Neural cell (in vitro differentiated cells): ENCODE results near the gene PLA2G4E. TPM values are rescaled to one million over a fixed set of nuclear protein-coding genes. Genes with fewer than 3 reads are reported as not detected.

Experiments used
- H2AFZ ChIP-seq: fragments of 200-600, 300-800 bp; sonication (generic), shearing (Covaris generic); 2 replicates; pipeline ENCODE4 v1.6.0; 2014; ENCODE audit warnings: low read depth, mild to moderate bottlenecking, antibody characterized with exemption, low read length, moderate library complexity
- H3F3A ChIP-seq: fragments of 200-600 bp; shearing (Covaris generic); 2 replicates; pipeline ENCODE4 v1.6.1; 2016; ENCODE audit warnings: mild to moderate bottlenecking, moderate library complexity, mixed read lengths, antibody characterized with exemption, low read length; ENCODE audit not compliant: insufficient read depth, poor library complexity, severe bottlenecking
- H3K27ac ChIP-seq: fragments of 200-600, 300-800 bp; sonication (generic), shearing (Covaris generic); 2 replicates; pipeline ENCODE4 v1.5.1; 2014; ENCODE audit warnings: mild to moderate bottlenecking, low read length, moderate library complexity
- H3K27me3 ChIP-seq: fragments of 300-800, 200-600 bp; sonication (generic), shearing (Covaris generic); 2 replicates; pipeline ENCODE4 v1.6.0; 2014; ENCODE audit warnings: mild to moderate bottlenecking, low read depth, low read length, moderate library complexity; ENCODE audit not compliant: insufficient read depth
- H3K36me3 ChIP-seq: fragments of 300-800, 200-600 bp; sonication (generic), shearing (Covaris generic); 2 replicates; pipeline ENCODE4 v1.5.1; 2014; ENCODE audit warnings: mild to moderate bottlenecking, antibody characterized with exemption, low read length, moderate library complexity; ENCODE audit not compliant: insufficient read depth
- H3K4me2 ChIP-seq: fragments of 300-800, 200-600 bp; sonication (generic), shearing (Covaris generic); 2 replicates; pipeline ENCODE4 v1.6.0; 2014; ENCODE audit warnings: mild to moderate bottlenecking, low read length
- H3K4me3 ChIP-seq: fragments of 300-800, 200-600 bp; sonication (generic), shearing (Covaris generic); 2 replicates; pipeline ENCODE4 v1.5.1; 2014; ENCODE audit warnings: mild to moderate bottlenecking, low read length, moderate library complexity
- H3K79me2 ChIP-seq: fragments of 200-600 bp; shearing (Covaris generic); replicated peaks from 2 replicates; pipeline ENCODE4 v1.6.0; 2014; ENCODE audit warnings: mild to moderate bottlenecking, low read length, moderate library complexity; ENCODE audit not compliant: insufficient read depth
- H3K9ac ChIP-seq: fragments of 300-800, 200-600 bp; sonication (generic), shearing (Covaris generic); 2 replicates; pipeline ENCODE4 v1.6.1; 2016; ENCODE audit warnings: mild to moderate bottlenecking, low read length, mixed read lengths
- H3K9me2 ChIP-seq: fragments of 200-600 bp; shearing (Covaris generic); 2 replicates; pipeline ENCODE4 v1.6.1; 2016; ENCODE audit warnings: mild to moderate bottlenecking, low read length, mixed read lengths; ENCODE audit not compliant: insufficient read depth
- H3K9me3 ChIP-seq: fragments of 200-600, 300-800 bp; sonication (generic), shearing (Covaris generic); 2 replicates; pipeline ENCODE4 v1.6.1; 2016; ENCODE audit warnings: mild to moderate bottlenecking, mixed run types, low read length, moderate library complexity, mixed read lengths
- H4K20me1 ChIP-seq: fragments of 200-600 bp; shearing (Covaris generic); 2 replicates; pipeline ENCODE4 v1.6.1; 2016; ENCODE audit warnings: mild to moderate bottlenecking, mixed run types; ENCODE audit not compliant: insufficient read depth
- CTCF ChIP-seq: fragments of 450-650 bp; IDR thresholded peaks from 2 replicates; pipeline ENCODE4 v1.5.1; 2014; ENCODE audit warnings: antibody characterized with exemption, mild to moderate bottlenecking, moderate library complexity; ENCODE audit not compliant: poor library complexity, severe bottlenecking
- EP300 ChIP-seq: fragments of 450-650 bp; conservative IDR thresholded peaks from 2 replicates; pipeline ENCODE4 v1.6.1; 2014; ENCODE audit warnings: antibody characterized with exemption, mild to moderate bottlenecking, moderate library complexity; ENCODE audit not compliant: poor library complexity, severe bottlenecking
- EZH2 ChIP-seq: fragments of 200-600, 300-800 bp; shearing (Covaris generic), sonication (generic); IDR thresholded peaks from 2 replicates; pipeline ENCODE4 v1.6.1; 2014; ENCODE audit warnings: antibody characterized with exemption, low read length, borderline replicate concordance, mild to moderate bottlenecking; ENCODE audit not compliant: insufficient read depth, poor library complexity, severe bottlenecking
- MXI1 ChIP-seq: fragments of 450-650 bp; conservative IDR thresholded peaks from 2 replicates; pipeline ENCODE4 v1.6.1; 2014; ENCODE audit warnings: antibody characterized with exemption, mild to moderate bottlenecking; ENCODE audit not compliant: poor library complexity, severe bottlenecking
- POLR2AphosphoS5 ChIP-seq: IDR thresholded peaks from 2 replicates; pipeline ENCODE4 v1.6.1; 2012
- RAD21 ChIP-seq: fragments of 450-650 bp; conservative IDR thresholded peaks from 2 replicates; pipeline ENCODE4 v1.6.1; 2014; ENCODE audit warnings: antibody characterized with exemption, mild to moderate bottlenecking, moderate library complexity
- REST ChIP-seq: IDR thresholded peaks from 2 replicates; pipeline ENCODE4 v1.6.1; 2012; ENCODE audit warnings: borderline replicate concordance
- SMC3 ChIP-seq: fragments of 450-650 bp; conservative IDR thresholded peaks from 2 replicates; pipeline ENCODE4 v1.6.1; 2014; ENCODE audit warnings: antibody characterized with exemption, mild to moderate bottlenecking, moderate library complexity; ENCODE audit not compliant: poor library complexity
- TAF1 ChIP-seq: IDR thresholded peaks from 2 replicates; pipeline ENCODE4 v1.6.1; 2012; ENCODE audit warnings: low read depth
- polyA plus RNA-seq: library from polyadenylated mRNA; depleted of rRNA; stranded (reverse); fragments of >200 nt; gene quantifications from 2 replicates; pipeline ENCODE4 v1.2.3, GENCODE V29; 2014

Gene PLA2G4E
- polyA plus RNA-seq, 1 donor from 2014 or later, result not detected

GRCh38 chr15:41936155-41936554, 84.7 kb downstream of the PLA2G4E start:
- no peaks in the 10 kb centered on the region for H3F3A ChIP-seq
- TF ChIP-seq EP300, result no peak
- no peak for TF ChIP-seq REST
- no peak for TF ChIP-seq MXI1
- TF ChIP-seq CTCF, result no peak
- TF ChIP-seq SMC3, result no peak
- TF ChIP-seq POLR2AphosphoS5, result no peak
- no peaks in the 10 kb centered on the region for H3K27me3 ChIP-seq
- no peaks in the 10 kb centered on the region for H4K20me1 ChIP-seq
- H3K9me2 ChIP-seq, result no peaks in the 10 kb centered on the region
- H3K9me3 ChIP-seq, result no peaks in the 10 kb centered on the region
- H3K27ac ChIP-seq, result no peak overlapping the region
- no peak overlapping the region for H3K4me3 ChIP-seq
- no peak overlapping the region for H3K4me2 ChIP-seq
- no peaks in the 10 kb centered on the region for H3K36me3 ChIP-seq
- H3K79me2 ChIP-seq, result no peaks in the 10 kb centered on the region
- H2AFZ ChIP-seq, result no peak overlapping the region
- no peak overlapping the region for H3K9ac ChIP-seq

- TF ChIP-seq POLR2AphosphoS5 (no peak), RAD21 (no peak), EP300 (no peak), MXI1 (no peak), TAF1 (no peak), CTCF (no peak), EZH2 (no peak), SMC3 (no peak), REST (no peak)
- no peak overlapping the region for H3K27ac ChIP-seq
- H3K9ac ChIP-seq, result no peak overlapping the region
Observed at GRCh38 chr15:41935566-41936020, 85.2 kb downstream of the PLA2G4E start.

More at GRCh38 chr15:41935566-41936020, 85.2 kb downstream of the PLA2G4E start:
- H3K4me3 ChIP-seq, result no peak overlapping the region
- no peaks in the 10 kb centered on the region for H3K9me2 ChIP-seq
- H3K9me3 ChIP-seq, result no peaks in the 10 kb centered on the region
- no peak overlapping the region for H2AFZ ChIP-seq
- no peaks in the 10 kb centered on the region for H3F3A ChIP-seq
- H3K27me3 ChIP-seq, result no peaks in the 10 kb centered on the region
- H3K79me2 ChIP-seq, result no peaks in the 10 kb centered on the region
- no peaks in the 10 kb centered on the region for H4K20me1 ChIP-seq
- H3K4me2 ChIP-seq, result no peak overlapping the region
- no peaks in the 10 kb centered on the region for H3K36me3 ChIP-seq
